Measurements from ENCODE around the gene PLK1. TPM values are rescaled to one million over a fixed set of nuclear protein-coding genes. Genes with fewer than 3 reads are reported as not detected.

PLK1 gene
- total RNA-seq, 2 experiments from 2014 or later, result 69.5 to 156 TPM

DNA sequence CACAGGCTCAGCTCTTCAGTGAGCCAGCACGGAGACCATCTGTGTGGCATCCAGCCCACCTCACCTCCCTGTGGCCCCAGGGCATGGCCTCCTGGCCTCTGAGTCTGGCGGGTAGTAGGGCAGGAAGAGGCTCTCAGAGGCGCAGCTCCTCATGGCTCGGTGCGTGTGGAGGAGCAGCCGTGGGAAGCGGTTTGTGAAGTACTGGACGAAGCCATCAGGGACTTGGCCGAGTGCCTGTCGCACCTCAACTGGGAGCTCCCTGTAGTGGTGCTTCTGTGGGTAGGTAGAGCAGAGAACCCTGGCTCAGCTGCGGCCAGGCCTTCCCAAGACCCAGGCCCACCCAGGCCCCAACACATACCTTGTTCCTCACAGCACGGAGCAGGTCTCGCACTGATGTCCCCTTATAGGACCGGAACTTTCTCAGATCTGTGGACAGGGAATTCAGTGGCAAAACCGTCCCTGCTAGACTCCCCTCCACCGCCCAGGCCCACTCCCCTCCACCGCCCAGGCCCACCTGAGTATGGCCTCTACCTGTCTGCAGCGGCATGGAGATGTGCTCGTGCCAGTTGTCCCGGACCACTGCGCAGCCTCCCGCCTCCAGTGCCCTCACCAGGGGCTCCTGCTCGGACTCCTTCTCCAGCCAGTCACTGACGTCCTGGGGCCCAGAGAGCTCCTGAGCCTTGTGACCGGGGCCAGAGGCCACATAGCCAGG, 12.2 kb downstream of the PLK1 start:
- H3K4me2 ChIP-seq (ENCODE audit: low read length), result no peak overlapping the region
- no peak overlapping the region for H3K4me3 ChIP-seq (ENCODE audit: low read depth, low read length, poor library complexity, severe bottlenecking)
- H3K27ac ChIP-seq (ENCODE audit: low read depth, low read length, poor library complexity, severe bottlenecking), result no peak overlapping the region
- DNase-seq (ENCODE audit: low spot score), result no peak
- no peaks in the 10 kb centered on the region for H3K79me2 ChIP-seq (ENCODE audit: insufficient read depth, low read depth, low read length)
- intact Hi-C loops (cut with micrococcal nuclease; ENCODE audit: unreplicated experiment), result no loop called here
- no peaks in the 10 kb centered on the region for H4K20me1 ChIP-seq (ENCODE audit: insufficient read depth, low read length)
- TF ChIP-seq CTCF (conservative IDR thresholded peaks at IDR 0.05; ENCODE audit: low read length) (no peak), EZH2phosphoT487 (IDR thresholded peaks at IDR 0.05; ENCODE audit: borderline replicate concordance, low read depth, low read length) (no peak)
- peaks cover 68% of the 10 kb centered on the region for H3K36me3 ChIP-seq (ENCODE audit: insufficient read depth, low read length)
- ChIA-PET POLR2A (interaction anchor here (0.6 to 1.5 kb wide), 5 partner anchors 9 to 401 kb away, joined by 3 to 8 read pairs (median 3); partner anchors contain the start of gene PLK1), CTCF (ENCODE audit: unreplicated experiment) (no interaction called here)
- H3K4me1 ChIP-seq (ENCODE audit: insufficient read depth, low read length, poor library complexity, severe bottlenecking), result peaks cover 4% of the 10 kb centered on the region
- H3K9me3 ChIP-seq (ENCODE audit: low read length), result no peaks in the 10 kb centered on the region
- no peak overlapping the region for H2AFZ ChIP-seq (ENCODE audit: low read length)
- BruUV-seq (replicated peaks), result no TSS peak
- no peaks in the 10 kb centered on the region for H3K9me2 ChIP-seq (ENCODE audit: insufficient read depth, low read length)

GRCh38 chr16:23691483-23692189, 12.9 kb downstream of the PLK1 start:
- no peaks in the 10 kb centered on the region for H3K9me2 ChIP-seq (ENCODE audit: insufficient read depth, low read length)
- ChIA-PET CTCF (ENCODE audit: unreplicated experiment) (no interaction called here), POLR2A (interaction anchor here (0.6 to 1.5 kb wide), 4 partner anchors 8 to 201 kb away, joined by 3 to 8 read pairs (median 3); partner anchors contain the start of gene PLK1)
- no TSS peak for BruUV-seq (replicated peaks)
- no peak for DNase-seq (ENCODE audit: low spot score)
- H3K9me3 ChIP-seq (ENCODE audit: low read length), result no peaks in the 10 kb centered on the region
- no peaks in the 10 kb centered on the region for H3K79me2 ChIP-seq (ENCODE audit: insufficient read depth, low read depth, low read length)
- no peak overlapping the region for H3K4me2 ChIP-seq (ENCODE audit: low read length)
- no peak overlapping the region for H2AFZ ChIP-seq (ENCODE audit: low read length)
- TF ChIP-seq EZH2phosphoT487 (IDR thresholded peaks at IDR 0.05; ENCODE audit: borderline replicate concordance, low read depth, low read length) (no peak), CTCF (conservative IDR thresholded peaks at IDR 0.05; ENCODE audit: low read length) (no peak)
- no peak overlapping the region for H3K27ac ChIP-seq (ENCODE audit: low read depth, low read length, poor library complexity, severe bottlenecking)
- H3K4me1 ChIP-seq (ENCODE audit: insufficient read depth, low read length, poor library complexity, severe bottlenecking), result peaks cover 5% of the 10 kb centered on the region
- intact Hi-C loops (cut with micrococcal nuclease; ENCODE audit: unreplicated experiment), result no loop called here
- H3K36me3 ChIP-seq (ENCODE audit: insufficient read depth, low read length), result peaks cover 61% of the 10 kb centered on the region
- no peak overlapping the region for H3K4me3 ChIP-seq (ENCODE audit: low read depth, low read length, poor library complexity, severe bottlenecking)
- H4K20me1 ChIP-seq (ENCODE audit: insufficient read depth, low read length), result no peaks in the 10 kb centered on the region

Data from OCI-LY7 (cell line).